Bronchial epithelial cell (primary cell): ENCODE results near the gene PPP3CA. TPM values are rescaled to one million over a fixed set of nuclear protein-coding genes. Genes with fewer than 3 reads are reported as not detected.

ENCODE experiments used
- DNase-seq: peaks from one replicate; pipeline ENCODE4 v3.0.0-alpha.2; 2010; ENCODE audit warnings: low read depth
- FAIRE-seq: peaks from 2 replicates; lab custom pipeline; 2011; peaks lifted over from hg19 to GRCh38; lab: Jason Lieb, UNC
- H3K27me3 ChIP-seq: 2 replicates; pipeline ENCODE4 v1.5.1; 2011; ENCODE audit warnings: low read length; ENCODE audit not compliant: control insufficient read depth, insufficient read depth
- H3K36me3 ChIP-seq: 2 replicates; pipeline ENCODE4 v1.5.1; 2011; ENCODE audit warnings: low read length; ENCODE audit not compliant: control insufficient read depth, insufficient read depth
- H3K4me3 ChIP-seq: 2 replicates; pipeline ENCODE4 v1.5.1; 2011; ENCODE audit warnings: mild to moderate bottlenecking, low read depth, low read length, control low read depth
- total RNA-seq: library from RNA; depleted of rRNA; stranded (reverse); fragments of >200 nt; gene quantifications from 2 replicates; pipeline ENCODE4 v1.2.1, GENCODE V29; 2014
- TF ChIP-seq, protein P1 (sequence below): IDR thresholded peaks from 2 replicates; pipeline ENCODE4 v1.5.1; 2011; ENCODE audit warnings: mild to moderate bottlenecking, moderate library complexity, low read length, control low read depth, inconsistent platforms; ENCODE audit not compliant: insufficient read depth, severe bottlenecking

Gene PPP3CA
- total RNA-seq, 1 donor from 2014 or later: 48.2 TPM

DNA sequence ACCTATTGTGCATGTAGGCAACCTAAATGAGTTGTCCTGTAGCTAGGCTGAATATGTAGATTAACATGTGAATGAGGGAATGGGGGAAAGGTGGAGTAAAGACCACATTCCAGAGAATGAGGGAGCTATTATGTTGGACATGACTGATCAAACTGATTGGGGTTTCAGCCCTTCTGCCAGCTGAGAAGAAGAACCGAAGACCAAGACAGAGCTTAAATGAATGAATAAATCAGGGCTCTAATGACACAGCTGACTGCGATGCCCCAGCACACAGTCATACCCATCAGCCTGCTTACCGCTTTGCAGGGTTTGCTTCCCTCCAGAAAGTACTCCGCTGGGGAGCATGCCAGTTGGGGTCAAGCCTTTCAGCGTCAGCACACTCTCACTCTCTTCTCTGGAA, 315.4 kb downstream of the PPP3CA start:
- H3K27me3 ChIP-seq: no peaks in the 10 kb centered on the region
- DNase-seq: no peak
- no peak for FAIRE-seq
- TF ChIP-seq, protein P1, sequence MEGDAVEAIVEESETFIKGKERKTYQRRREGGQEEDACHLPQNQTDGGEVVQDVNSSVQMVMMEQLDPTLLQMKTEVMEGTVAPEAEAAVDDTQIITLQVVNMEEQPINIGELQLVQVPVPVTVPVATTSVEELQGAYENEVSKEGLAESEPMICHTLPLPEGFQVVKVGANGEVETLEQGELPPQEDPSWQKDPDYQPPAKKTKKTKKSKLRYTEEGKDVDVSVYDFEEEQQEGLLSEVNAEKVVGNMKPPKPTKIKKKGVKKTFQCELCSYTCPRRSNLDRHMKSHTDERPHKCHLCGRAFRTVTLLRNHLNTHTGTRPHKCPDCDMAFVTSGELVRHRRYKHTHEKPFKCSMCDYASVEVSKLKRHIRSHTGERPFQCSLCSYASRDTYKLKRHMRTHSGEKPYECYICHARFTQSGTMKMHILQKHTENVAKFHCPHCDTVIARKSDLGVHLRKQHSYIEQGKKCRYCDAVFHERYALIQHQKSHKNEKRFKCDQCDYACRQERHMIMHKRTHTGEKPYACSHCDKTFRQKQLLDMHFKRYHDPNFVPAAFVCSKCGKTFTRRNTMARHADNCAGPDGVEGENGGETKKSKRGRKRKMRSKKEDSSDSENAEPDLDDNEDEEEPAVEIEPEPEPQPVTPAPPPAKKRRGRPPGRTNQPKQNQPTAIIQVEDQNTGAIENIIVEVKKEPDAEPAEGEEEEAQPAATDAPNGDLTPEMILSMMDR: no peak
- peaks cover 4% of the 10 kb centered on the region for H3K36me3 ChIP-seq
- H3K4me3 ChIP-seq: no peak overlapping the region

DNA sequence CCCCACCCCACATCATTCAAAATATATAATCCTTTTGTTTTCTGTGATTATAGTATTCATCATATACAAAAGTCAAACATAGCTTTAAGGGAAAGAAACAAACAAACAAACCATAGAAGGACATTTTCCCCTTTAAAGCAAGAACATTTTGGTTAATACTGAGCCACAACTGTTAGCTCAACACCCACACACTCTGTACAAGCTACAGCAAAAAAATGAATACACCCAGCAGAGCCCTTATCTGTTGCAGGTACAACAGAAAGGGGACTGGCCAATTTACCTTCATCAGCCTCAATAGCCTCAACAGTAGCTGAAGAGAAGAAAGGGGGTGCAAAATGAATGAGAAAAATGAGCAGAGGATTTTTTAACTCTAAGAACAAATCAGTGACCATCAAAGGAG, 318.4 kb downstream of the PPP3CA start:
- TF ChIP-seq, protein P1: no peak
- peaks cover 4% of the 10 kb centered on the region for H3K36me3 ChIP-seq
- no peak overlapping the region for H3K4me3 ChIP-seq
- FAIRE-seq (no peak), DNase-seq (no peak)
- no peaks in the 10 kb centered on the region for H3K27me3 ChIP-seq

GRCh38 chr4:101027721-101028120, 319.6 kb downstream of the PPP3CA start:
- H3K4me3 ChIP-seq: no peak overlapping the region
- peaks cover 4% of the 10 kb centered on the region for H3K36me3 ChIP-seq
- no peak for DNase-seq
- no peaks in the 10 kb centered on the region for H3K27me3 ChIP-seq
- FAIRE-seq: no peak
- TF ChIP-seq, protein P1: no peak

DNA sequence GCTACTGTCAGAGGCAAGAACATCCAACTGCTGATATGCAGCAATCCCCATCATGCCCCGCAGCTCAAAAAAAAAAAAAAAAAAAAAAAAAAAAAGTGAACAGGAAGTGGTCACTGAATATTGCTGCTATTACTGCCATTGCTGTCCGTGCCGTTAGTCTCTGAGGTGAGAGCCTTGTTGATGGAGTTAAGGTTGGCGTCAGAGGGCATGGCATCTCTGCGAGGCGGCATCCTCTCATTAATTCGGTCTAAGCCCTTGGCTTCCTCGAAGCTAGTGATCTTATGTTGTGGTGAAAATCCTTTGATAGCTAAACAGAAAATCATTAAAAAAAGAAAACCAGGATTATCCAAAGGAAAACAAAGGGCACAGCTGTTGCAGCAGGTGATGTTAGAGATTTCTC, 321.6 kb downstream of the PPP3CA start:
- H3K27me3 ChIP-seq: no peaks in the 10 kb centered on the region
- TF ChIP-seq, protein P1: no peak
- H3K4me3 ChIP-seq: no peak overlapping the region
- DNase-seq: no peak
- H3K36me3 ChIP-seq: no peaks in the 10 kb centered on the region
- no peak for FAIRE-seq

- Histone ChIP-seq H3K36me3 (no peaks in the 10 kb centered on the region), H3K4me3 (no peak overlapping the region), H3K27me3 (no peaks in the 10 kb centered on the region)
- FAIRE-seq (no peak), DNase-seq (no peak)
- TF ChIP-seq, protein P1: no peak
Observed at GRCh38 chr4:101022151-101023024, 324.9 kb downstream of the PPP3CA start.
